ENCODE results near the gene CYP2C8.

CYP2C8 gene

GRCh38 chr10:95034401-95034800 is 34.9 kb downstream of the CYP2C8 start:
- no peak overlapping the region for H3K4me3 ChIP-seq (ENCODE audit: control insufficient read depth in 1 of 7, extremely low read depth in 1 of 7, insufficient read depth in 4 of 7, low read depth in 2 of 7, low read length in 6 of 7)
- WGBS (ENCODE audit: insufficient coverage), result 100% methylated on average over 2 of the region's 4 CpGs
- no peak overlapping the region for H3K27ac ChIP-seq (ENCODE audit: insufficient read depth in 1 of 2, low read depth in 1 of 2, low read length in 2 of 2, poor library complexity in 1 of 2, severe bottlenecking in 2 of 2)
- no peak for DNase-seq
- ChIA-PET CTCF (no interaction called here), POLR2A (no interaction called here)
- H3K4me1 ChIP-seq (ENCODE audit: control extremely low read depth in 1 of 4, control insufficient read depth in 4 of 4, insufficient read depth in 4 of 4, low read length in 3 of 4), result peaks cover 3 to 30% (median 12%) of the 10 kb centered on the region in 4 experiments
- no peaks in the 10 kb centered on the region for H3K36me3 ChIP-seq (ENCODE audit: control insufficient read depth in 4 of 4, insufficient read depth in 4 of 4, low read length in 3 of 4)
- H3K27me3 ChIP-seq (replicated peaks in 2 of 5; ENCODE audit: control insufficient read depth in 4 of 5, insufficient read depth in 5 of 5, low read length in 4 of 5), result no peaks in the 10 kb centered on the region
- H3K9me3 ChIP-seq (ENCODE audit: control extremely low read depth in 1 of 5, control insufficient read depth in 4 of 5, insufficient read depth in 2 of 5, low read depth in 1 of 5, low read length in 4 of 5), result peaks cover 0 to 8% (median 3%) of the 10 kb centered on the region in 5 experiments

- H3K4me3 ChIP-seq (ENCODE audit: control insufficient read depth in 1 of 7, extremely low read depth in 1 of 7, insufficient read depth in 4 of 7, low read depth in 2 of 7, low read length in 6 of 7), result no peak overlapping the region
- no peaks in the 10 kb centered on the region for H3K36me3 ChIP-seq (ENCODE audit: control insufficient read depth in 4 of 4, insufficient read depth in 4 of 4, low read length in 3 of 4)
- POLR2A ChIA-PET, result no interaction called here
- peak in 1 of 3 donors; percentile 7 for DNase-seq
- CTCF ChIA-PET, result no interaction called here
- no peaks in the 10 kb centered on the region for H3K27me3 ChIP-seq (replicated peaks in 2 of 5; ENCODE audit: control insufficient read depth in 4 of 5, insufficient read depth in 5 of 5, low read length in 4 of 5)
- no peak overlapping the region for H3K27ac ChIP-seq (ENCODE audit: insufficient read depth in 1 of 2, low read depth in 1 of 2, low read length in 2 of 2, poor library complexity in 1 of 2, severe bottlenecking in 2 of 2)
- peaks cover 0 to 5% (median 0%) of the 10 kb centered on the region in 5 experiments for H3K9me3 ChIP-seq (ENCODE audit: control extremely low read depth in 1 of 5, control insufficient read depth in 4 of 5, insufficient read depth in 2 of 5, low read depth in 1 of 5, low read length in 4 of 5)
- peaks cover 3 to 21% (median 6%) of the 10 kb centered on the region in 4 experiments for H3K4me1 ChIP-seq (ENCODE audit: control extremely low read depth in 1 of 4, control insufficient read depth in 4 of 4, insufficient read depth in 4 of 4, low read length in 3 of 4)
These were observed 37.6 kb downstream of the CYP2C8 start for GRCh38 chr10:95031656-95032055.

DNA sequence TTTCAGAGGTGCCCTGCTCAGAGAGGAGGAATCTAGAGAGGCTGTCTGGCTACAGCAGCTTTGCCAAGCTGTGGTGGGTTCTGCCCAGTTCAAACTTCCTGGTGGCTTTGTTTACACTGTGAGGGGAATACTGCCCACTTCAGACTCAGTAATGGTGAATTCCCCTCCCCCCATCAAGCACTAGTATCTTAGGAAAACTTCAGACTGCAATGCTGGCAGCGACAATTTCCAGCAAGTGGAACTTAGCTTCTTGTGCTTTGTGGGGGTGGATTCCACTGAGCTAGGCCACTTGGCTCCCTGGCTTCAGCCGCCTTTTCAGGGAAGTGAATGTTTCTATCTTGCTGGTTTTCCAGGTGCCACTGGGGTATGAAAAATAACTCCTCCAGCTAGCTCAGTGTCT is 42.8 kb downstream of the CYP2C8 start:
- H3K4me1 ChIP-seq (ENCODE audit: control extremely low read depth in 1 of 4, control insufficient read depth in 4 of 4, insufficient read depth in 4 of 4, low read length in 3 of 4), result peaks cover 0 to 14% (median 0%) of the 10 kb centered on the region in 4 experiments
- H3K36me3 ChIP-seq (ENCODE audit: control insufficient read depth in 4 of 4, insufficient read depth in 4 of 4, low read length in 3 of 4), result no peaks in the 10 kb centered on the region
- H3K27me3 ChIP-seq (replicated peaks in 2 of 5; ENCODE audit: control insufficient read depth in 4 of 5, insufficient read depth in 5 of 5, low read length in 4 of 5), result no peaks in the 10 kb centered on the region
- WGBS (ENCODE audit: insufficient coverage), result 100% methylated on average over 1 of the region's 2 CpGs
- H3K9me3 ChIP-seq (ENCODE audit: control extremely low read depth in 1 of 5, control insufficient read depth in 4 of 5, insufficient read depth in 2 of 5, low read depth in 1 of 5, low read length in 4 of 5), result peaks cover 0 to 5% (median 2%) of the 10 kb centered on the region in 5 experiments
- CTCF ChIA-PET, result no interaction called here
- H3K4me3 ChIP-seq (ENCODE audit: control insufficient read depth in 1 of 7, extremely low read depth in 1 of 7, insufficient read depth in 4 of 7, low read depth in 2 of 7, low read length in 6 of 7), result no peak overlapping the region
- no peak overlapping the region for H3K27ac ChIP-seq (ENCODE audit: insufficient read depth in 1 of 2, low read depth in 1 of 2, low read length in 2 of 2, poor library complexity in 1 of 2, severe bottlenecking in 2 of 2)
- DNase-seq, result no peak
- POLR2A ChIA-PET, result no interaction called here

DNA sequence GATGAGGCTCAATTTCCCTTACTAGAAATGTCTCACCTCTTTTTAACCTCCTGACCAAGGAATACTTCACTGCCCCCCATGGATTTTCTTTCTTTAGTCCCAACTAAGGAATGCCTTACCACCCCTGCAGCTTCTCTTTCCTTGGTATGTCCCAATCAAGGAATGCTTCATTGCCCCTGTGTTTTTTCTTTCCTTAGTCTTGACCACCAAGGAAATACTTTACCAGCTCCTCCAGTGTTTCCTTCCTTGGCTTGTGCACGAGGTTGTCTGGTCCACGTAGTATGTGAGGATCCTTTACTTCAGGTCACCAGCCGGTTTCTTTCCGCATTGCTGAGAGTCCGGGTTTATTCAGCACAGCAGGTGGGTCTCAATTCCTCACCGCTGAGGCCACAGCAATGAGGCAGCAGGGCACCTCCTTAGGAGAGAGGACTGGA is 71.5 kb downstream of the CYP2C8 start:
- WGBS (ENCODE audit: insufficient coverage), result 95% methylated on average over 5 of the region's 6 CpGs
- peaks cover 0 to 6% (median 1%) of the 10 kb centered on the region in 5 experiments for H3K9me3 ChIP-seq (ENCODE audit: control extremely low read depth in 1 of 5, control insufficient read depth in 4 of 5, insufficient read depth in 2 of 5, low read depth in 1 of 5, low read length in 4 of 5)
- H3K4me1 ChIP-seq (ENCODE audit: control extremely low read depth in 1 of 4, control insufficient read depth in 4 of 4, insufficient read depth in 4 of 4, low read length in 3 of 4), result peaks cover 0 to 4% (median 0%) of the 10 kb centered on the region in 4 experiments
- POLR2A ChIA-PET, result interaction anchor here (0.7 kb wide), 1 partner anchor 43 kb away, joined by 4 read pairs; no protein-coding TSS in a partner anchor
- H3K27me3 ChIP-seq (replicated peaks in 2 of 5; ENCODE audit: control insufficient read depth in 4 of 5, insufficient read depth in 5 of 5, low read length in 4 of 5), result no peaks in the 10 kb centered on the region
- H3K27ac ChIP-seq (ENCODE audit: insufficient read depth in 1 of 2, low read depth in 1 of 2, low read length in 2 of 2, poor library complexity in 1 of 2, severe bottlenecking in 2 of 2), result no peak overlapping the region
- H3K36me3 ChIP-seq (ENCODE audit: control insufficient read depth in 4 of 4, insufficient read depth in 4 of 4, low read length in 3 of 4), result no peaks in the 10 kb centered on the region
- CTCF ChIA-PET, result no interaction called here
- H3K4me3 ChIP-seq (ENCODE audit: control insufficient read depth in 1 of 7, extremely low read depth in 1 of 7, insufficient read depth in 4 of 7, low read depth in 2 of 7, low read length in 6 of 7), result no peak overlapping the region
- no peak for DNase-seq

- CTCF ChIA-PET, result no interaction called here
- Histone ChIP-seq H3K4me1 (ENCODE audit: control extremely low read depth in 1 of 4, control insufficient read depth in 4 of 4, insufficient read depth in 4 of 4, low read length in 3 of 4) (peaks cover 0 to 4% (median 0%) of the 10 kb centered on the region in 4 experiments), H3K27ac (ENCODE audit: insufficient read depth in 1 of 2, low read depth in 1 of 2, low read length in 2 of 2, poor library complexity in 1 of 2, severe bottlenecking in 2 of 2) (no peak overlapping the region), H3K27me3 (replicated peaks in 2 of 5; ENCODE audit: control insufficient read depth in 4 of 5, insufficient read depth in 5 of 5, low read length in 4 of 5) (no peaks in the 10 kb centered on the region), H3K36me3 (ENCODE audit: control insufficient read depth in 4 of 4, insufficient read depth in 4 of 4, low read length in 3 of 4) (no peaks in the 10 kb centered on the region), H3K9me3 (ENCODE audit: control extremely low read depth in 1 of 5, control insufficient read depth in 4 of 5, insufficient read depth in 2 of 5, low read depth in 1 of 5, low read length in 4 of 5) (peaks cover 0 to 31% (median 7%) of the 10 kb centered on the region in 5 experiments), H3K4me3 (ENCODE audit: control insufficient read depth in 1 of 7, extremely low read depth in 1 of 7, insufficient read depth in 4 of 7, low read depth in 2 of 7, low read length in 6 of 7) (no peak overlapping the region)
- POLR2A ChIA-PET, result no interaction called here
- no peak for DNase-seq
- WGBS (ENCODE audit: insufficient coverage), result 85% methylated on average over 4 of the region's 4 CpGs
These were observed 76.5 kb downstream of the CYP2C8 start for GRCh38 chr10:94992811-94993210.

- WGBS (ENCODE audit: insufficient coverage), result no CpG with 5 or more reads among the region's 1 CpG
- ChIA-PET POLR2A (no interaction called here), CTCF (no interaction called here)
- H3K27me3 ChIP-seq (replicated peaks in 2 of 5; ENCODE audit: control insufficient read depth in 4 of 5, insufficient read depth in 5 of 5, low read length in 4 of 5), result no peaks in the 10 kb centered on the region
- peak in 2 of 3 donors; percentile 1 to 11 for DNase-seq
- H3K36me3 ChIP-seq (ENCODE audit: control insufficient read depth in 4 of 4, insufficient read depth in 4 of 4, low read length in 3 of 4), result no peaks in the 10 kb centered on the region
- H3K4me1 ChIP-seq (ENCODE audit: control extremely low read depth in 1 of 4, control insufficient read depth in 4 of 4, insufficient read depth in 4 of 4, low read length in 3 of 4), result peaks cover 0 to 4% (median 0%) of the 10 kb centered on the region in 4 experiments
- H3K4me3 ChIP-seq (ENCODE audit: control insufficient read depth in 1 of 7, extremely low read depth in 1 of 7, insufficient read depth in 4 of 7, low read depth in 2 of 7, low read length in 6 of 7), result no peak overlapping the region
- H3K9me3 ChIP-seq (ENCODE audit: control extremely low read depth in 1 of 5, control insufficient read depth in 4 of 5, insufficient read depth in 2 of 5, low read depth in 1 of 5, low read length in 4 of 5), result peaks cover 0 to 31% (median 7%) of the 10 kb centered on the region in 5 experiments
- no peak overlapping the region for H3K27ac ChIP-seq (ENCODE audit: insufficient read depth in 1 of 2, low read depth in 1 of 2, low read length in 2 of 2, poor library complexity in 1 of 2, severe bottlenecking in 2 of 2)
These were observed 77.9 kb downstream of the CYP2C8 start for GRCh38 chr10:94991243-94991888.

GRCh38 chr10:94989192-94989591 is 80.1 kb downstream of the CYP2C8 start:
- no peaks in the 10 kb centered on the region for H3K27me3 ChIP-seq (replicated peaks in 2 of 5; ENCODE audit: control insufficient read depth in 4 of 5, insufficient read depth in 5 of 5, low read length in 4 of 5)
- H3K9me3 ChIP-seq (ENCODE audit: control extremely low read depth in 1 of 5, control insufficient read depth in 4 of 5, insufficient read depth in 2 of 5, low read depth in 1 of 5, low read length in 4 of 5), result peaks cover 0 to 31% (median 7%) of the 10 kb centered on the region in 5 experiments
- CTCF ChIA-PET, result no interaction called here
- H3K4me1 ChIP-seq (ENCODE audit: control extremely low read depth in 1 of 4, control insufficient read depth in 4 of 4, insufficient read depth in 4 of 4, low read length in 3 of 4), result no peaks in the 10 kb centered on the region
- no peaks in the 10 kb centered on the region for H3K36me3 ChIP-seq (ENCODE audit: control insufficient read depth in 4 of 4, insufficient read depth in 4 of 4, low read length in 3 of 4)
- DNase-seq, result no peak
- POLR2A ChIA-PET, result no interaction called here
- H3K27ac ChIP-seq (ENCODE audit: insufficient read depth in 1 of 2, low read depth in 1 of 2, low read length in 2 of 2, poor library complexity in 1 of 2, severe bottlenecking in 2 of 2), result no peak overlapping the region
- H3K4me3 ChIP-seq (ENCODE audit: control insufficient read depth in 1 of 7, extremely low read depth in 1 of 7, insufficient read depth in 4 of 7, low read depth in 2 of 7, low read length in 6 of 7), result no peak overlapping the region

Data from common myeloid progenitor, CD34-positive (primary cell).